Sigmoid colon (tissue), 4 donors: Measurements from ENCODE around the gene IL1A.
A peak's percentile ranks its signal among the peaks of the same experiment; 100 is the strongest.

Source experiments
- EP300 ChIP-seq, 4 donors: sonication (generic); formaldehyde crosslinking; IDR thresholded peaks; one replicate each; pipeline ENCODE4 v1.6.1; 2017; ENCODE audit warnings: antibody characterized with exemption in 4 of 4
- POLR2A ChIP-seq, 2 donors: fragments of 450-650 bp; IDR thresholded peaks; one replicate each; pipeline ENCODE4 v1.6.1; 2016; ENCODE audit warnings: antibody characterized with exemption in 2 of 2, mild to moderate bottlenecking in 2 of 2, moderate library complexity in 2 of 2
- POLR2AphosphoS5 ChIP-seq, 4 donors: sonication (generic); formaldehyde crosslinking; IDR thresholded peaks; one replicate each; pipeline ENCODE4 v1.6.1; 2017; ENCODE audit warnings: antibody characterized with exemption in 4 of 4
- TF ChIP-seq, protein P1 (sequence below), 4 experiments: fragments of 450-650 bp in 3 of 4; fragments of 200-600 bp in 1 of 4; IDR thresholded peaks; one replicate each; pipeline ENCODE4 v1.5.1; 2016 to 2019; ENCODE audit warnings: antibody characterized with exemption in 4 of 4, mild to moderate bottlenecking in 3 of 4, moderate library complexity in 2 of 4

DNA sequence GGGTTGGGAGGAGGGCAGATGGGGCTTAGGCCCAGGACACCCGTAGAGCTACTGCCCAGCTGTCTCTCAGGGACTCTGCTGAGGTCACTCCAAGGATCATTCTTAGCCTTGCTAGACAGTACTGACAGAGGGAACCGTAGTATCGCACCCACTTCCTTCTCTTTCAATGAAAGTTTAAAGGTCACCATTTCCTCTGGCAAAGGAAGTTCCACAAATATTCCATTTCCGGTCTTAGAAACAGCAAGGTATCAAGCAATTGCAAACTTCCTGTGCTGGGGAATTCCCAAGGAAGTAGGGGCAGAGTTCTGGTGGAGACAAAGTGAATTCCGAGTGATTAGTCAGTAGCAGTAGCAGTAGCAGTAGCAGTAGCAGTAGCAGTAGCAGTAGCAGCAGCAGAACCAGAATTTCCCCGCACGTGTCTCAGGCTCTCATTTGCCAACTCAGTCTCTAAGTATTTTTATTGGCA, 27.6 kb upstream of the IL1A start:
- TF ChIP-seq, protein P1, sequence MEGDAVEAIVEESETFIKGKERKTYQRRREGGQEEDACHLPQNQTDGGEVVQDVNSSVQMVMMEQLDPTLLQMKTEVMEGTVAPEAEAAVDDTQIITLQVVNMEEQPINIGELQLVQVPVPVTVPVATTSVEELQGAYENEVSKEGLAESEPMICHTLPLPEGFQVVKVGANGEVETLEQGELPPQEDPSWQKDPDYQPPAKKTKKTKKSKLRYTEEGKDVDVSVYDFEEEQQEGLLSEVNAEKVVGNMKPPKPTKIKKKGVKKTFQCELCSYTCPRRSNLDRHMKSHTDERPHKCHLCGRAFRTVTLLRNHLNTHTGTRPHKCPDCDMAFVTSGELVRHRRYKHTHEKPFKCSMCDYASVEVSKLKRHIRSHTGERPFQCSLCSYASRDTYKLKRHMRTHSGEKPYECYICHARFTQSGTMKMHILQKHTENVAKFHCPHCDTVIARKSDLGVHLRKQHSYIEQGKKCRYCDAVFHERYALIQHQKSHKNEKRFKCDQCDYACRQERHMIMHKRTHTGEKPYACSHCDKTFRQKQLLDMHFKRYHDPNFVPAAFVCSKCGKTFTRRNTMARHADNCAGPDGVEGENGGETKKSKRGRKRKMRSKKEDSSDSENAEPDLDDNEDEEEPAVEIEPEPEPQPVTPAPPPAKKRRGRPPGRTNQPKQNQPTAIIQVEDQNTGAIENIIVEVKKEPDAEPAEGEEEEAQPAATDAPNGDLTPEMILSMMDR (IDR thresholded peaks at IDR 0.05), result no peak
- TF ChIP-seq POLR2A (IDR thresholded peaks at IDR 0.05), result no peak
- peak in 2 of 4 donors; percentile 13 to 31 for TF ChIP-seq POLR2AphosphoS5 (IDR thresholded peaks at IDR 0.05)
- peak in 1 of 4 donors; percentile 11 for TF ChIP-seq EP300 (IDR thresholded peaks at IDR 0.05)
